Endothelial cell (in vitro differentiated cells): ENCODE data around the gene THSD4. TPM values are rescaled to one million over a fixed set of nuclear protein-coding genes. Genes with fewer than 3 reads are reported as not detected.

Source experiments
- DNase-seq: peaks from one replicate; pipeline ENCODE4 v3.0.0; 2021; ENCODE audit warnings: low spot score
- H3K27ac Mint-ChIP-seq: one replicate; pipeline ENCODE4 v1.8.0; 2021; ENCODE audit warnings: mixed read lengths, inconsistent platforms; ENCODE audit not compliant: unreplicated experiment
- H3K27me3 Mint-ChIP-seq: one replicate; pipeline ENCODE4 v1.8.0; 2021; ENCODE audit warnings: mild to moderate bottlenecking, moderate library complexity, mixed read lengths, inconsistent platforms; ENCODE audit not compliant: unreplicated experiment
- H3K36me3 Mint-ChIP-seq: one replicate; pipeline ENCODE4 v1.8.0; 2021; ENCODE audit warnings: mild to moderate bottlenecking, low read depth, mixed read lengths, inconsistent platforms; ENCODE audit not compliant: unreplicated experiment
- H3K4me1 Mint-ChIP-seq: one replicate; pipeline ENCODE4 v1.8.0; 2021; ENCODE audit warnings: mild to moderate bottlenecking, mixed read lengths, inconsistent platforms; ENCODE audit not compliant: unreplicated experiment
- H3K4me3 Mint-ChIP-seq: one replicate; pipeline ENCODE4 v1.8.0; 2021; ENCODE audit warnings: mild to moderate bottlenecking, mixed read lengths, inconsistent platforms; ENCODE audit not compliant: unreplicated experiment
- H3K9me3 Mint-ChIP-seq: one replicate; pipeline ENCODE4 v1.8.0; 2021; ENCODE audit warnings: mixed read lengths, inconsistent platforms; ENCODE audit not compliant: unreplicated experiment
- CTCF ChIP-seq: fragments of 200-600 bp; sonication (generic); IDR thresholded peaks from one replicate; pipeline ENCODE4 v1.5.0; 2021; ENCODE audit warnings: antibody characterized with exemption; ENCODE audit not compliant: unreplicated experiment
- total RNA-seq: library from RNA; stranded (reverse); fragmentation: NEBNext Ultra II Directional; extraction: Animal tissue kit (Norgen Biotek cat#: 25700); gene quantifications from one replicate; pipeline ENCODE4 v1.2.1, GENCODE V29; 2021; ENCODE audit not compliant: unreplicated experiment

THSD4 gene
- total RNA-seq, 1 donor from 2014 or later = 0.92 TPM

- peaks cover 4% of the 10 kb centered on the region for H3K4me1 Mint-ChIP-seq
- no peak for TF ChIP-seq CTCF
- no peaks in the 10 kb centered on the region for H3K27me3 Mint-ChIP-seq
- DNase-seq = no peak
- no peaks in the 10 kb centered on the region for H3K36me3 Mint-ChIP-seq
- H3K4me3 Mint-ChIP-seq = no peak overlapping the region
- no peaks in the 10 kb centered on the region for H3K9me3 Mint-ChIP-seq
- no peak overlapping the region for H3K27ac Mint-ChIP-seq
Observed at GRCh38 chr15:71509139-71509538, 393.9 kb downstream of the THSD4 start.

- Mint-ChIP-seq H3K9me3 (no peaks in the 10 kb centered on the region), H3K27ac (no peak overlapping the region), H3K36me3 (no peaks in the 10 kb centered on the region), H3K4me3 (no peak overlapping the region), H3K27me3 (no peaks in the 10 kb centered on the region), H3K4me1 (peaks cover 4% of the 10 kb centered on the region)
- no peak for TF ChIP-seq CTCF
- DNase-seq = no peak
Observed at GRCh38 chr15:71510763-71511162, 395.5 kb downstream of the THSD4 start.

GRCh38 chr15:71511796-71512681, 396.8 kb downstream of the THSD4 start:
- Mint-ChIP-seq H3K27ac (no peak overlapping the region), H3K9me3 (no peaks in the 10 kb centered on the region), H3K27me3 (no peaks in the 10 kb centered on the region), H3K4me3 (no peak overlapping the region), H3K4me1 (peaks cover 4% of the 10 kb centered on the region), H3K36me3 (no peaks in the 10 kb centered on the region)
- DNase-seq = no peak
- TF ChIP-seq CTCF = no peak

- no peak for DNase-seq
- Mint-ChIP-seq H3K36me3 (no peaks in the 10 kb centered on the region), H3K9me3 (no peaks in the 10 kb centered on the region), H3K4me1 (peaks cover 4% of the 10 kb centered on the region), H3K27me3 (no peaks in the 10 kb centered on the region), H3K4me3 (no peak overlapping the region), H3K27ac (no peak overlapping the region)
- no peak for TF ChIP-seq CTCF
Observed at GRCh38 chr15:71512682-71513006, 397.4 kb downstream of the THSD4 start.

- peaks cover 4% of the 10 kb centered on the region for H3K4me1 Mint-ChIP-seq
- no peaks in the 10 kb centered on the region for H3K36me3 Mint-ChIP-seq
- DNase-seq = no peak
- H3K9me3 Mint-ChIP-seq = no peaks in the 10 kb centered on the region
- no peak for TF ChIP-seq CTCF
- no peaks in the 10 kb centered on the region for H3K27me3 Mint-ChIP-seq
- H3K27ac Mint-ChIP-seq = no peak overlapping the region
- no peak overlapping the region for H3K4me3 Mint-ChIP-seq
Observed at GRCh38 chr15:71515375-71516186, 400.3 kb downstream of the THSD4 start.
